ENCODE data around the gene ENTPD5. TPM values are rescaled to one million over a fixed set of nuclear protein-coding genes. Genes with fewer than 3 reads are reported as not detected.
"Not testable (repeated sequence)": the region's sequence is repeated elsewhere in the genome, so short reads cannot be mapped to it uniquely, and the experiment has no call there.

ENTPD5 gene
- total RNA-seq, 1 donor: 10.1 TPM

GRCh38 chr14:73935666-73936065 is 83.4 kb downstream of the ENTPD5 start:
- TF ChIP-seq CTCF (IDR thresholded peaks at IDR 0.05; ENCODE audit: extremely low read depth, low read depth, low read length): peak; percentile 33
- no peak overlapping the region for H3K27ac ChIP-seq (ENCODE audit: low read depth, low read length)
- no peaks in the 10 kb centered on the region for H3K9me3 ChIP-seq (ENCODE audit: low read depth, low read length)
- no peaks in the 10 kb centered on the region for H3K4me1 ChIP-seq (ENCODE audit: insufficient read depth, low read length)
- no peak overlapping the region for H3K4me3 ChIP-seq (ENCODE audit: insufficient read depth, low read length)
- H2AFZ ChIP-seq (ENCODE audit: low read length): no peak overlapping the region
- H3K4me2 ChIP-seq (ENCODE audit: insufficient read depth, low read length): no peak overlapping the region
- peak; percentile 64 for DNase-seq (ENCODE audit: insufficient read length, low spot score, missing footprints)
- peaks cover 62% of the 10 kb centered on the region for H3K36me3 ChIP-seq (ENCODE audit: insufficient read depth, low read length)
- no peaks in the 10 kb centered on the region for H3K27me3 ChIP-seq (ENCODE audit: insufficient read depth, low read length)
- no peaks in the 10 kb centered on the region for H3K79me2 ChIP-seq (ENCODE audit: insufficient read depth, low read length)
- H4K20me1 ChIP-seq (ENCODE audit: insufficient read depth, low read length): no peaks in the 10 kb centered on the region

- no peak for DNase-seq (ENCODE audit: insufficient read length, low spot score, missing footprints)
- TF ChIP-seq CTCF (IDR thresholded peaks at IDR 0.05; ENCODE audit: extremely low read depth, low read depth, low read length): no peak
- H3K9me3 ChIP-seq (ENCODE audit: low read depth, low read length): no peaks in the 10 kb centered on the region
- peaks cover 14% of the 10 kb centered on the region for H3K79me2 ChIP-seq (ENCODE audit: insufficient read depth, low read length)
- H3K27ac ChIP-seq (ENCODE audit: low read depth, low read length): no peak overlapping the region
- H3K4me3 ChIP-seq (ENCODE audit: insufficient read depth, low read length): no peak overlapping the region
- no peaks in the 10 kb centered on the region for H3K4me1 ChIP-seq (ENCODE audit: insufficient read depth, low read length)
- peaks cover 74% of the 10 kb centered on the region for H3K36me3 ChIP-seq (ENCODE audit: insufficient read depth, low read length)
- H4K20me1 ChIP-seq (ENCODE audit: insufficient read depth, low read length): peaks cover 7% of the 10 kb centered on the region
- H3K4me2 ChIP-seq (ENCODE audit: insufficient read depth, low read length): no peak overlapping the region
- no peaks in the 10 kb centered on the region for H3K27me3 ChIP-seq (ENCODE audit: insufficient read depth, low read length)
- no peak overlapping the region for H2AFZ ChIP-seq (ENCODE audit: low read length)
Observed at GRCh38 chr14:73924337-73924736, 94.8 kb downstream of the ENTPD5 start.

GRCh38 chr14:73919457-73919856 is 99.6 kb downstream of the ENTPD5 start:
- not testable (repeated sequence) for H2AFZ ChIP-seq (ENCODE audit: low read length); H3K27ac ChIP-seq (ENCODE audit: low read depth, low read length); H3K4me2 ChIP-seq (ENCODE audit: insufficient read depth, low read length); H3K27me3 ChIP-seq (ENCODE audit: insufficient read depth, low read length); H3K4me1 ChIP-seq (ENCODE audit: insufficient read depth, low read length); H3K4me3 ChIP-seq (ENCODE audit: insufficient read depth, low read length); H3K9me3 ChIP-seq (ENCODE audit: low read depth, low read length); H4K20me1 ChIP-seq (ENCODE audit: insufficient read depth, low read length); DNase-seq (ENCODE audit: insufficient read length, low spot score, missing footprints)
- H3K79me2 ChIP-seq (ENCODE audit: insufficient read depth, low read length): peaks cover 42% of the 10 kb centered on the region
- H3K36me3 ChIP-seq (ENCODE audit: insufficient read depth, low read length): peaks cover 53% of the 10 kb centered on the region

GRCh38 chr14:73916324-73916723 is 102.8 kb downstream of the ENTPD5 start:
- Histone ChIP-seq H3K4me1 (ENCODE audit: insufficient read depth, low read length) (peaks cover 7% of the 10 kb centered on the region), H3K4me3 (ENCODE audit: insufficient read depth, low read length) (no peak overlapping the region), H3K9me3 (ENCODE audit: low read depth, low read length) (no peaks in the 10 kb centered on the region), H2AFZ (ENCODE audit: low read length) (no peak overlapping the region), H3K4me2 (ENCODE audit: insufficient read depth, low read length) (no peak overlapping the region), H3K79me2 (ENCODE audit: insufficient read depth, low read length) (peaks cover 54% of the 10 kb centered on the region), H3K27ac (ENCODE audit: low read depth, low read length) (no peak overlapping the region), H3K36me3 (ENCODE audit: insufficient read depth, low read length) (peaks cover 31% of the 10 kb centered on the region), H3K27me3 (ENCODE audit: insufficient read depth, low read length) (no peaks in the 10 kb centered on the region), H4K20me1 (ENCODE audit: insufficient read depth, low read length) (peaks cover 7% of the 10 kb centered on the region)
- DNase-seq (ENCODE audit: insufficient read length, low spot score, missing footprints): no peak
- TF ChIP-seq CTCF (IDR thresholded peaks at IDR 0.05; ENCODE audit: extremely low read depth, low read depth, low read length): no peak

Measured in osteoblast (primary cell).